Osteocyte (in vitro differentiated cells): ENCODE results near the gene LTB. TPM values are rescaled to one million over a fixed set of nuclear protein-coding genes. Genes with fewer than 3 reads are reported as not detected.

Source experiments
- DNase-seq: peaks from one replicate; pipeline ENCODE4 v3.0.0; 2021; ENCODE audit warnings: mixed read lengths; ENCODE audit not compliant: unreplicated experiment; ENCODE audit errors: extremely low spot score
- H3K27ac Mint-ChIP-seq: one replicate; pipeline ENCODE4 v1.8.0; 2021; ENCODE audit warnings: mild to moderate bottlenecking, mixed read lengths; ENCODE audit not compliant: unreplicated experiment
- H3K27me3 Mint-ChIP-seq: one replicate; pipeline ENCODE4 v1.8.0; 2021; ENCODE audit warnings: mixed read lengths; ENCODE audit not compliant: unreplicated experiment
- H3K36me3 Mint-ChIP-seq: one replicate; pipeline ENCODE4 v1.8.0; 2021; ENCODE audit warnings: mixed read lengths; ENCODE audit not compliant: unreplicated experiment
- H3K4me1 Mint-ChIP-seq: one replicate; pipeline ENCODE4 v1.8.0; 2021; ENCODE audit warnings: mixed read lengths; ENCODE audit not compliant: unreplicated experiment
- H3K4me3 Mint-ChIP-seq: one replicate; pipeline ENCODE4 v1.8.0; 2021; ENCODE audit warnings: mild to moderate bottlenecking, moderate library complexity, mixed read lengths; ENCODE audit not compliant: unreplicated experiment
- H3K9me3 Mint-ChIP-seq: one replicate; pipeline ENCODE4 v1.8.0; 2021; ENCODE audit warnings: mixed read lengths; ENCODE audit not compliant: unreplicated experiment
- total RNA-seq: library from RNA; stranded (reverse); gene quantifications from 2 replicates; pipeline ENCODE4 v1.2.1, GENCODE V29; 2021
- TF ChIP-seq, protein P1 (sequence below): fragments of 200-600 bp; sonication (generic); IDR thresholded peaks from 2 replicates; pipeline ENCODE4 v1.5.0; 2021; ENCODE audit warnings: antibody characterized with exemption, mild to moderate bottlenecking, moderate library complexity

LTB gene
- total RNA-seq, 1 donor from 2014 or later = not detected

- TF ChIP-seq, protein P1, sequence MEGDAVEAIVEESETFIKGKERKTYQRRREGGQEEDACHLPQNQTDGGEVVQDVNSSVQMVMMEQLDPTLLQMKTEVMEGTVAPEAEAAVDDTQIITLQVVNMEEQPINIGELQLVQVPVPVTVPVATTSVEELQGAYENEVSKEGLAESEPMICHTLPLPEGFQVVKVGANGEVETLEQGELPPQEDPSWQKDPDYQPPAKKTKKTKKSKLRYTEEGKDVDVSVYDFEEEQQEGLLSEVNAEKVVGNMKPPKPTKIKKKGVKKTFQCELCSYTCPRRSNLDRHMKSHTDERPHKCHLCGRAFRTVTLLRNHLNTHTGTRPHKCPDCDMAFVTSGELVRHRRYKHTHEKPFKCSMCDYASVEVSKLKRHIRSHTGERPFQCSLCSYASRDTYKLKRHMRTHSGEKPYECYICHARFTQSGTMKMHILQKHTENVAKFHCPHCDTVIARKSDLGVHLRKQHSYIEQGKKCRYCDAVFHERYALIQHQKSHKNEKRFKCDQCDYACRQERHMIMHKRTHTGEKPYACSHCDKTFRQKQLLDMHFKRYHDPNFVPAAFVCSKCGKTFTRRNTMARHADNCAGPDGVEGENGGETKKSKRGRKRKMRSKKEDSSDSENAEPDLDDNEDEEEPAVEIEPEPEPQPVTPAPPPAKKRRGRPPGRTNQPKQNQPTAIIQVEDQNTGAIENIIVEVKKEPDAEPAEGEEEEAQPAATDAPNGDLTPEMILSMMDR = no peak
- no peak for DNase-seq
- peaks cover 18% of the 10 kb centered on the region for H3K4me1 Mint-ChIP-seq
- H3K4me3 Mint-ChIP-seq = peak overlapping the region; percentile 80
- H3K36me3 Mint-ChIP-seq = peaks cover 28% of the 10 kb centered on the region
- H3K27me3 Mint-ChIP-seq = no peaks in the 10 kb centered on the region
- H3K27ac Mint-ChIP-seq = peak overlapping the region; percentile 92
- no peaks in the 10 kb centered on the region for H3K9me3 Mint-ChIP-seq
These were observed 39.2 kb upstream of the LTB start for GRCh38 chr6:31621320-31621939.

DNA sequence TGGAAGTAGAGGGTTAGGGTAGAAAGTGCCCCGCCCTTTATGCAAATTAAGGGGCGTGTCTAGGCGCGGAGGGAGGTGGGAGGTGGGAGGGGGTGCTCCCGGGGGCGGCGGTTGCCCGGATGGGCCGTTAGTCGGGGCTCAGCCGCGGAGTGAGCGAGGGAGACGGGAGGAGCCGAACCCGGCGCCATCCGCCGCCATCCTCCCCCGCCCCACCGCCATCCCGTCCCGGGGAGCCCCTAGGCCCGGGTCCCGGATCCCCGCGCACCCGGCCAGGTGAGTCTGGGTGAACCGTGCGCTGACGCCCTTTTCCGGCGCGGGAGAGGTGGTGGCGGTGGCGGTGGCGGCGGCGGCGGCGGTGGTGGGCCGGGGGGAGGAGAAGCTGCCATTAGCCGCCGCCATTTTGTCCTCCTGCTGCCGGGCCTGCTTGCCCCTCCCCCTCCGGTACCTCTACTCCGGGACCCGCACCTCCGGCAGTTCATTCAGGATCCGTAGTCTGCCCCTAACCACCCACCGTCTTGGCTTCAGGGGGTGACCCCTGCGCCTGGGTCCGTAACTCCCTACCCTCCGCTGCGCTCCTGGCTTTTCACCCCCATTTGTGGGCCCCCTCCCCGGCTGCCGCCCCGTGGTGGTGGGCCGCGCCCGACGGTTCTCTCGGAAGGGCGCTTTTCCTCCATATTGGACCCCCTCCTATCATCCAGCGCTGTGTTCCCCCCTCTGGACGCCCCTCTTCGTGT, 38.5 kb upstream of the LTB start, which contains the start of gene PRRC2A:
TSS of gene PRRC2A (plus strand) at position 130 of the 734 bp plus-strand sequence. CDS start 2,075 bp downstream, outside the sequence.
- Mint-ChIP-seq H3K27me3 (no peaks in the 10 kb centered on the region), H3K27ac (peak within 1 kb of the TSS; percentile 100), H3K9me3 (no peaks in the 10 kb centered on the region), H3K4me3 (peak within 1 kb of the TSS; percentile 80), H3K36me3 (peaks cover 21% of the 10 kb centered on the region), H3K4me1 (peaks cover 18% of the 10 kb centered on the region)
- TF ChIP-seq, protein P1 = no peak
- DNase-seq = no peak

- Mint-ChIP-seq H3K4me1 (peaks cover 18% of the 10 kb centered on the region), H3K4me3 (peak overlapping the region; percentile 80), H3K9me3 (no peaks in the 10 kb centered on the region), H3K36me3 (peaks cover 16% of the 10 kb centered on the region), H3K27me3 (no peaks in the 10 kb centered on the region), H3K27ac (peak overlapping the region; percentile 100)
- TF ChIP-seq, protein P1 = no peak
- DNase-seq = peak; percentile 99
These were observed 37.8 kb upstream of the LTB start for GRCh38 chr6:31619805-31620585.

DNA sequence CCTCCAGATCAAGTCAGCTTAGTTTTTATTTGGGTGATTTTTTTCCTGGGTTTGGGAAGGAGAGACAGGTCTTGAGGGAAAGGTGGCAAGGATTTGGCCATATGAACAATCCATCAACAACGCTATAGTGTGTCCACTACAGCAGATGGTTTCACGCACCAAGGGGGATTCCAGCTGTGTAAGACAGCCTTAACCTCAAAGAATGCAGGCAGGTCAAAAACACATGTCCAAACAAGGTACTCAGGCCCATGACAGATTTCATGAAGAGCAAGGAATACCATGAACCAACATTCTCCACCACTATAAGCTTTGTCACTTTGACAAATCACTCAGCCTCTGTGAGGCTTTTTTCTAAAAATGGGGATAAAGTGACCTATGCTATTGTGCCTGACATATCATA, 34.8 kb upstream of the LTB start:
- no peak overlapping the region for H3K27ac Mint-ChIP-seq
- DNase-seq = no peak
- H3K9me3 Mint-ChIP-seq = no peaks in the 10 kb centered on the region
- peaks cover 8% of the 10 kb centered on the region for H3K4me1 Mint-ChIP-seq
- TF ChIP-seq, protein P1 = no peak
- H3K36me3 Mint-ChIP-seq = no peaks in the 10 kb centered on the region
- no peaks in the 10 kb centered on the region for H3K27me3 Mint-ChIP-seq
- H3K4me3 Mint-ChIP-seq = no peak overlapping the region
